GM18498 (cell line): Measurements from ENCODE around the gene TMEM87B.
"Not testable (repeated sequence)": the region's sequence is repeated elsewhere in the genome, so short reads cannot be mapped to it uniquely, and the experiment has no call there.

Experiments used
- ATAC-seq: cut with Tn5 transposase; IDR thresholded peaks from one replicate; pipeline ENCODE4 v1.9.1; 2021; ENCODE audit warnings: mild to moderate bottlenecking, moderate library complexity; ENCODE audit not compliant: unreplicated experiment

Gene TMEM87B

GRCh38 chr2:112065486-112065885, 10.4 kb downstream of the TMEM87B start:
- ATAC-seq: peak; percentile 24

GRCh38 chr2:112065966-112066365, 10.9 kb downstream of the TMEM87B start:
- ATAC-seq: peak; percentile 61

DNA sequence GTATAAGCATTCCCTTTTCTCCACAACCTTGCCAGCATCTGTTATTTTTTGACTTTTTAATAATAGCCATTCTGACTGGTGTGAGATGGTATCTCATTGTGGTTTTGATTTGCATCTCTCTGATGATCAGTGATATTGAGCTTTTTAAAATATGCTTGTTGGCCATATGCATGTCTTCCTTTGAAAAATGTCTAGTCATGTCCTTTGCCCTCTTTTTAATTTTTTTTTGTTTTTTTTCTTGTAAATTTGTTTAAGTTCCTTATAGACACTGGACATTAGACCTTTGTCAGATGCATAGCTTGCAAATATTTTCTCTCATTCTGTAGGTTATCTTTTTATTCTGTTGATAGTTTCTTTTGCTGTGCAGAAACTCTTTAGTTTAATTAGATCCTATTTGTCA, 14.7 kb downstream of the TMEM87B start:
- ATAC-seq: not testable (repeated sequence)

DNA sequence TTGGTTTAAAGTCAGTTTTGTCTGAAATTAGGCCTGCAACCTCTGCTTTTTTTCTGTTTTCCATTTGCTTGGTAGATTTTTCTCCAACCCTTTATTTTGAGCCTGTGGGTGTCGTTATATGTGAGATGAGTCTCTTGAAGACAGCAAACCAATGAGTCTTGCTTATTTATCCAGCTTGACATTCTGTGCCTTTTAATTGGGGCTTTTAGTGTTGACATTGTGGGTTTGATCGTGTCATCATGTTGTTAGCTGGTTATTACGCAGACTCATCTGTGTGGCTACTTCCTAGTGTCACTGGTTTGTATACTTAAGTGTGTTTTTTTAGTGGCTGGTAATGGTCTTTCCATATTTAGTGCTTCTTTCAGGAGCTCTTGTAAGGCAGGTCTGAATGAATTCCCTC, 18.8 kb downstream of the TMEM87B start:
- no peak for ATAC-seq

DNA sequence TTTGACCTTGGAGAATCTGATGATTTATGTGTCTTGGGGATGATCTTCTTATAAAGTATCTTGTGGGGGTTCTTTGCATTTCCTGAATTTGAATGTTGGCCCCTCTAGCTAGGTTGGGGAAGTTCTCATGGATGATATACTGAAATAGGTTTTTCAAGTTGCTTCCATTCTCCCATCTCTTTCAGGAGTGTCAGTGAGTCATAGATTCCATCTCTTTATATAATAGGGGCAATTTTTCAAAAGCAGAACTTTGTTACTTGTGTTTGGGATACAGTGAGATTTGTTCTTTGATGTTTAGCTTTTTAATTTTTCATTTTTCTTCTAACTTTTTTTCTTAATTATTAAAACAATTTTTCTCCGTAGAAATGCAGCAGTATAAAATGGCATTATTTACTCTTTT, 19.4 kb downstream of the TMEM87B start:
- ATAC-seq: no peak

GRCh38 chr2:112075490-112076260, 20.6 kb downstream of the TMEM87B start:
- no peak for ATAC-seq

DNA sequence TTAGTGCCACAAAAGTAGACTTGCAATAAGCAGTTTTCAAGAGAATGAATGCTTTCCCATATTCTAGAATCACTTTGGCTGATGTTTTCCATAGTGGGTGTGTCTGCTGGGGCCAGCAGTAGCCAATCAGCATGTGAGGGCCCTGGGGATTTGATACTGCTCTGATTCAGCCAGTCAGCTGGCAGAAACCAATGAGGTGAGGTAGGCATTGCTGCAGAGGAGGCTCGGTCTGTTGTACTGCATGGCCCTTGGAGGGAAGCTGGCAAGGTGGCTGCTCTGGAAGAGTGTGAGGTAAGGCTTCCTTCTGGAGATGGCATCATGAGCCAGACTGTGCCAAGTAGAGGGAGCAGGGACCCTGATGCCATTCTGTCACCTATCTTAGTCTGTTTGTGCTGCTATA, 22.7 kb downstream of the TMEM87B start:
- no peak for ATAC-seq

DNA sequence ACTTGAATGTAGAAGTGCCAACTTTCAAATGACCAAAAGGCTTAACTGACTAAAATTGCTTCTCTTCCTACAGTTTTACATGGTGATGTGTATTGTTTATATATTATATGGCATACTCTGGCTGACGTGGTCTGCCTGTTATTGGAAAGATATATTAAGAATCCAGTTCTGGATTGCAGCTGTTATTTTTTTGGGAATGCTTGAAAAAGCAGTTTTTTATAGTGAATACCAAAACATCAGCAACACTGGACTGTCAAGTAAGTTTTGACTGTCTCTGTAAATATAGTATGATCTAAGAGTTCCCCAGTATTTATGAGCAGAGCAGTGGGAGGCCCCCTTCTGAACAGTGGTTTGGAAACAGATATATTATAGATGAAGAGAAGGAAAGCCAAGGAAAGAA, 26.2 kb downstream of the TMEM87B start:
- no peak for ATAC-seq

DNA sequence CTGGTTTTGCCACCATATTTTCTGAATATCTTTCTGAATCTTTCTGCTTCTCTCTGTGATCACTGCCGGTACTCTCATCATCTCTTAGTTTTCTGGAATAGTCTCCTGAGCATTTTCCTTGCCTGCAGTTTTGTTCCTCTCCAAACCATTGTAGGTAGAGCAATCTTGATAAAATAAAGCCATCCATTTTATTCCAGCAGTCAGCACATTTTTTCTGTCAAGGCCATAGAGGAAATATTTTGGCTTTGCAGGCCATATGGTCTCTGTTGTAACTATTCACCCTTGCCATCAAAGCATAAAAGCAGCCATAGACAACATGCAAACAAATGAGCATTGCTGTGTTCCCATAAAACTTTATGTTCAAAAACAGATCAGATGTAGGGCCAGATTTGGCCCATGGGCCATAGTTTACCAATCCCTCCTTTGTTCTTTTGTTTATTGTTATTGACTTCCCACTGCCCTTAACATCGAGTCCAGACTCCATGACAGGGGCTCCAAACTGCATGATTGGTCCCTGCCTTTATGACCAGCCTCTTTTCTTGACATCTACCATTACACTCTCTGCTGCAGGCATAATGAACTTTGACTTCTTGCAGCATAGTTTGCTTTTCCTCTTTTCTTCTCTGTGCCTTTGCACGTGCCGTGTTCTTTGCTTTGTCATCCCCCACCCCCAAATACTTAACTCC, 29.8 kb downstream of the TMEM87B start:
- ATAC-seq: no peak

DNA sequence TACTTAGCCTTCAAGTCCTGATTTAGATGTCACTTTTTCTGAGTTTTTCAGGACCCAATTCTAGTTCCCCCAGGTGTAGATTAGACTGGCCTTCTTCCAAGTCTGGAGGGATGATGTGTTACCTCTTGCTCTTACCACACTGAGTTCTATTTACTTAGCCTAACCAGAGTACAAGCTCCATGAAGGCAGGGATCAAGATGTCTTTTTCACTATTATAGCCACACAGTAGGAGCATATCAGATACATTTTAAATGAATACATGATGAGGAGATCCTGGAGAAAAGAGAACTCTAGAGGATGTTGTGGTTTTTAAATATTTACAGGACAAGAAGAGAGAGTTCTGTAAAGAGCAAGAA, 30.3 kb downstream of the TMEM87B start:
- no peak for ATAC-seq

DNA sequence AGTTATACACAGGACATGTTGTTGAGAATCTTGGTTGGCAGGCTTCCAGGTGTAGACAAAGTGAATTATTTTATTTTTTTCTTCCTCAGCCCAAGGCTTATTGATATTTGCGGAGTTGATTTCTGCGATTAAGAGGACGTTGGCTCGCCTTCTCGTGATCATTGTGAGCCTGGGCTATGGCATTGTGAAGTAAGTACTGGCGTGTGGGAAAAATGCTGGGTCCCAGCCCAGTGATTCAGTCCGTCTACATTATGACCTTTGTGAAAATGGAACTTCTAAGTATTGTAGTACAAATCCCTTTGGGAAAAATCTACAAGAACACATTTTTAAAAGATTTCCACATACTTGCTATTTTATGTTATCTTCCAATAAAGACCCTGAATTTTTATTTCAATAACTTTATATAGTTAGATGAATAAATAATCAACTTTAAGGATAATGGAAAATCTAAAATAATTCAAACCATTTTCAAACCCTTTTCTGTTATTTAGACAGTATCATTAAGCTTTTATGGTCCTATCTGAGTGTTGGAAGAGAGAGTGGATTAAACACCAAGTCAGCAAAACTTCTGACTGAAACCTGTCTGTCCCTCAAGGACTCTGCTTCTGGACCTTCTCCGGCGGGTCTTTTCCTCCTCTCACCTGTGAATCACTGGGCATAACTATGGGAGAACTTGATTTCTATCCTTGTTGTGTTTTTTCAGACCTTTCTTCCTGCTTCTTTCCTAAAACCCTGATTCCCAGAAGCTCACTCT, 31.0 kb downstream of the TMEM87B start:
- no peak for ATAC-seq

GRCh38 chr2:112087346-112088020, 32.4 kb downstream of the TMEM87B start:
- peak; percentile 65 for ATAC-seq

GRCh38 chr2:112089375-112089774, 34.3 kb downstream of the TMEM87B start:
- ATAC-seq: no peak

DNA sequence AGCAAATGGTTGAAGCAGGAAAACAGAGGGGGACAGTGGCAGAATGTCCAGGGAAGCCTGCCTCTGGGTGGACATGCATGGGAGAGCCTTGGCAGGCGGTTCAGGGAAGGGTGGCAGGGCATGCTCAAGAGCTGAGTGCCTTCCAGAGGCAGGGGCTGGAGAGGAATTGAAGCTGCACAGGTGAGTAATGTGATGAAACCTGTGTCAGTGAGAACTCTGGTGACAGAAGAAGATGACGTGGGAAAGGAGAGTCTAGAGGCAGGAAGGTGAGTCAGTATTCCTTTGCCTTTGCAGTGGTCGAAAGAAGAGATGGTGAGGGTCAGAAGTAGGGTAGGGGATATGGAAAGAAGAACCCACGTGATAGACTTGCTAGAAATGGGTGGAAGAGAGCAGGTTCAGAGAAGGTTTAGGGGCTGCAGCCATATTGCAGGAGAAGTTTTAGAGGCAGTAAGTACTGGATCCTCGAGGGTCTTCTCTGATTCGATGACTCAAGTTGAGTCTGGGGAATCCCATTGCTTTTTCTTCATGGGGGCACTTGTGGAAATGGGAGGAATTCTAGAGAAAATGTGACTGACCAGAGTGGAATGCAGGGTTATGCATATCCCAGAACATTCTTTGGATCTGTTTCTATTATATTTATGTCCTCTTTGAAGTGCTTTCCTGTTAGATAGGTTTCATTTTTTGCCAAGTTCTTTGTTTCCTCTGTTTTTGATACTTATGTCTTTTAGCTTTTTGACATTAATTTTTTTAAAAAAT, 37.4 kb downstream of the TMEM87B start:
- no peak for ATAC-seq

DNA sequence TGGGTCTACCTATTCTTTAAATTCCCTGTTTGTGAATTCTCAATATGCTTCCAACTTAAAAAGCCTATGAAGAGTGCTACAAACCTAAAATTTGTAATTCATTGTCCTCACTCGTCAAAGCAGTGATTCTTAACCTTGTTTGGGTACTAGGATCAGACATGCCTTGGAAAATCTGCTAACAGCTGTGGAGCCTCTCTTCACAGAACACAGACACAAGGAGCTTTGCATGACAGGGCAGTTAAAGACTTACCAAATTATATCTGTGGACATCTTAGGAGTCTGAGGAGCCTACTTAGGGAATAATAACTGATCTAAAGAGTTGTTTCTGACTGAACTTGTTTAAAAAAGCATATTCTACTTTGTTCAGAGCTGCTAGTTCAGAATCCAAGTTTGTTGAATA, 38.1 kb downstream of the TMEM87B start:
- ATAC-seq: no peak

DNA sequence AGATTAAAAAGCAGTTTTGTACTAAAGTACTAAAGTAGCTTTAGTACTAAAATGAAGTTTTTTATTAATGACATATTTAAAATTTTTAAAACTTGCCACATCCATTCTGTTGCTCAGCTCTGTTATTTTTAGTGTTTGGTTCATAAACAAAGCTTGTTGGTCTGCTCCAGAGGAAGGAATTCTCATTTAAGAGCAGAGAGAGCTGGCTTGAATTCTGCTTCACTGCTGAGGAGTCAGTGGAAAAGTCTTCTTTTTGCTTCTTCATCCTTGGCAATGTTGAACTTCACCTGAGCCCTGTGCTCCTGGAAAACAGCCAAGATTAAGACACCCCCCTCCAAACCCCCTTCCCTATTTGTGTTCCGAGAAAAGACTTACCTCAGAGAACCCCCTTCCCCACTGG, 40.6 kb downstream of the TMEM87B start:
- no peak for ATAC-seq

GRCh38 chr2:112096098-112096497, 41.0 kb downstream of the TMEM87B start:
- no peak for ATAC-seq

DNA sequence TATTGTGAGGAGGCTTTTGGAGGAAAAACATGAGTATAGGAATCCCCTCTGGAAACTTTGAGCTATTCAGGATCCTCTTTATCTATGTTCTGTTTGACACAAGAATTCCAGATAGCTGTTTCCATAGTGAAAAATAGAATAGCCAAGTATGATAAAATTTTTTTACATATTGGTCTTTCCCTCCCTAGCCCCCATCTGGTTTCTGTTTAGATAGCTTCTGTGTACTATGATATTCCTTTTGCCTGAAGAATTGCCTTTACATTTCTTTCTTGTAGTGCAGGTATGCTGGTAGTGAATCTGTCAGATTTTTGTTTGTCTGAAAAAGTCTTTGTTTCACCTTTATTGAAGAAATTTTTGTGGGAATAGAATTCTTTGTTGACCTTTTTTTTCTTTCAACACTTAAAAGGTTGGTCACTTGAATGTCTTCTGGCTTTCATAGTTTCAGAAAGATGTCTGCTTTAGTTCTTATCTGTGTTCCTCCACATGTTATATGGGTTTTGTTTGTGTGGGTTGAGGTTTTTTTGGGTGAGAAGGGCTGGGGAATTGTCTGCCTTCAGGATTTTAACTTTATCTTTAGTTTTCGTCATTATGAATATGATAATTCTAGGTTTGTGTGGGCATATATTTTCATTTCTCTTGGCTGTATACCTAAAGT, 53.2 kb downstream of the TMEM87B start:
- ATAC-seq: no peak

DNA sequence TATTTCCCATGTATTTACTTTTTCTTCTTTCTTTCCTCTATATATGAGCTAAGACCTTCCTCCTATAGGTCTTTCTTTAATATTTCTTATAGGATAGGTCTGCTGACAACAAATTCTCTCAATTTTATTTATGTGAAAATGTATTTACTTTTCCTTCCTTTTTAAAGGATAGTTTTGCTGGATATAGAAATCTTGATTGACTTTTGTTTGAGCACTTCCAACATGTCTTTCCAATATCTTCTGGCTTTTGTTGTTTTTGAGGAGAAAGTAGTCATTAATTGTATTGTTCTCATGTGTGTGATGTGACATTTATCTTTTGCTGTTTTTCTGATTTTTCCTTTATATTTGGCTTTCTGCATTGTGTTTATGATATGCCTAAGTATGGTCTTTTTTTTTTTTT, 54.2 kb downstream of the TMEM87B start:
- ATAC-seq: no peak

DNA sequence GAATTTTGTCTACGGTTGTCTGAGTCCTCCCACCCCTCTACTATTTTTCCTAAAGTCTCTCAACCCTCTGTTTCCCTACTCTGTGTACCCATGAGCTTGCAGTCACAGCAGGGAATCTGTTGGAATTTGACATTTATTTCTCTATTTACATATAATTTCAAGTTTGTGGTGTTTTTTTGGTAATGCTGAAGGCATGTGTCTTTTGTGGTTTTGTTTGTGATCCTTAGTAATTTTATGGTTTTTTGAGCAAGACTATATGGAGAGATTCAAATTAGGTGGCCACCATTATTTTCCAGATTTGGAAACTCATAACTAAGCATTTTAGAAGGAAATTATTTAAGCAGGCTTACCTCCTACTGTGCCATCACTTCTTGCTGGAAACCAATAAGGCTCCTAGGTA, 55.9 kb downstream of the TMEM87B start:
- no peak for ATAC-seq
